ENCODE results near the gene EVI2A. TPM values are rescaled to one million over a fixed set of nuclear protein-coding genes. Genes with fewer than 3 reads are reported as not detected.

Gene EVI2A
- total and polyA plus RNA-seq, 10 of the 15 experiments (the other 5 are each of a cell fraction or from before 2014, with no cell fraction given) = 4.6 to 78.3 (median 25.7) TPM

DNA sequence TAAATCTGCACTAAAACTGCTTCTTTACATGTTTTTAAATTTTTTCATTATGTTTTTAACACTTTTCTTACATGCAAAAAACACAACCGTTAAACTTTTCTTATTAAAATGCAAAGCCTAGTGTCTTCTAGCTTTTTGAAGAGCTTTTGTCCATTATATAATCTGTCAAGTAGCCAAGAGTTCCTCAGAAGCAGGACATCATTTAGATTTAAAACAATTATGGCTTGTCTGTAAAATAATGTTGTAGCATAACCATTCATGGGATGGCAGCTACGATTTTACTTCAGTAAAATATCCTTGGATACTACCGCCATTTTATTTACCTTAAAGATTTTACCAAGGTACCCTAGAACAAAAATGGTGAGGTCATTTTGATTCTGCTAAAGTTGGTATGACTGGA, 27.2 kb downstream of the EVI2A start:
- no peak for DNase-seq (ENCODE audit: low read depth, low spot score)
- no peak overlapping the region for H3K4me2 ChIP-seq (ENCODE audit: control insufficient read depth, insufficient read depth)
- no peak overlapping the region for H2AFZ ChIP-seq (ENCODE audit: control insufficient read depth, low read depth, low read length)
- H3K27me3 ChIP-seq (replicated peaks in 1 of 2; ENCODE audit: control insufficient read depth in 2 of 2, insufficient read depth in 2 of 2, low read length in 1 of 2) = no peaks in the 10 kb centered on the region
- no peaks in the 10 kb centered on the region for H3K9me3 ChIP-seq (replicated peaks; ENCODE audit: control insufficient read depth, insufficient read depth, low read length)
- intact Hi-C loops (cut with micrococcal nuclease; ENCODE audit: unreplicated experiment) (no loop called here), in situ Hi-C loops (cut with MboI) (no loop called here)
- WGBS (ENCODE audit: insufficient coverage, insufficient replicate concordance, low lambda C conversion rate, missing lambda C conversion rate) = 98% methylated on average over 3 of the region's 3 CpGs
- TF ChIP-seq ZNF274 (IDR thresholded peaks at IDR 0.05; ENCODE audit: insufficient read depth, insufficient read length) = no peak
- SMC1A ChIA-PET (ENCODE audit: uncharacterized antibody, unreplicated experiment) = no interaction called here
- BruUV-seq (replicated peaks) = no TSS peak
- H3K4me3 ChIP-seq = no peak overlapping the region
- RAD21 ChIA-PET (ENCODE audit: unreplicated experiment) = no interaction called here
- H4K20me1 ChIP-seq (ENCODE audit: control insufficient read depth, insufficient read depth) = no peaks in the 10 kb centered on the region
- POLR2A ChIA-PET = no interaction called here
- no peaks in the 10 kb centered on the region for H3K4me1 ChIP-seq (ENCODE audit: control insufficient read depth, insufficient read depth, low read length)
- no peak overlapping the region for H3K9ac ChIP-seq (ENCODE audit: control insufficient read depth, insufficient read depth, low read length)
- ATAC-seq = no peak
- CTCF ChIA-PET = interaction anchor here (0.7 to 0.9 kb wide), 2 partner anchors 9 to 13 kb away, joined by 3 read pairs; no protein-coding TSS in a partner anchor
- no peak for FAIRE-seq
- no peak overlapping the region for H3K27ac ChIP-seq (ENCODE audit: control insufficient read depth, insufficient read depth)
- H3K79me2 ChIP-seq (ENCODE audit: control insufficient read depth, insufficient read depth, low read length) = no peaks in the 10 kb centered on the region
- H3K36me3 ChIP-seq (ENCODE audit: control insufficient read depth in 2 of 2, insufficient read depth in 2 of 2, low read length in 1 of 2) = no peaks in the 10 kb centered on the region; a peak in 2 of 4 replicates

DNA sequence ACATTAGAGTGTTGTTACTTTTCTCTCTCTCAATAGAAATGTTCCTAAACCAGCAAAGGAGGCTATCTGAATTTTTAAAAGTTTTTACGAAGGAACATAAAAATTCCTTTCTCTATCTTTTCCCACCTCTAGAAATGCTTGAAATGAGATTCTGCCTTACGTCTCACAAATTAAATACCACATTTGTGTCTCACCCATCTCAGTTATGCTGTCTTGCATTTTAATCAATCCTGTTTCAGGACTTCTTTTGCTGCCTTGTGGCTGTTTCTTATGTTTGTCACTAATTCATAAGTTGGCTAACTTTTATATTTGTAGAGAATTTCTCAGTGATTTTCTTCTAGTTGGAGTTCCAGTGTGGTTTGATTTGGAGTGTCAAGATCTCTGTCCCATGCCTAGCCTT, 27.8 kb downstream of the EVI2A start:
- no peaks in the 10 kb centered on the region for H3K9me3 ChIP-seq (replicated peaks; ENCODE audit: control insufficient read depth, insufficient read depth, low read length)
- POLR2A ChIA-PET = no interaction called here
- no peak for TF ChIP-seq CHD2 (IDR thresholded peaks at IDR 0.05; ENCODE audit: borderline replicate concordance, low read depth, low read length)
- no peak for TF ChIP-seq YBX1 (IDR thresholded peaks at IDR 0.05)
- no peak for TF ChIP-seq MYB (IDR thresholded peaks at IDR 0.05; ENCODE audit: borderline replicate concordance, low read depth, low read length)
- no peak for TF ChIP-seq RCOR1 (conservative IDR thresholded peaks at IDR 0.05; ENCODE audit: low read depth, low read length)
- no peak for TF ChIP-seq FOXK2 (IDR thresholded peaks at IDR 0.05)
- TF ChIP-seq NFYA (IDR thresholded peaks at IDR 0.05; ENCODE audit: borderline replicate concordance, low read depth, low read length) = no peak
- TF ChIP-seq, protein P1, sequence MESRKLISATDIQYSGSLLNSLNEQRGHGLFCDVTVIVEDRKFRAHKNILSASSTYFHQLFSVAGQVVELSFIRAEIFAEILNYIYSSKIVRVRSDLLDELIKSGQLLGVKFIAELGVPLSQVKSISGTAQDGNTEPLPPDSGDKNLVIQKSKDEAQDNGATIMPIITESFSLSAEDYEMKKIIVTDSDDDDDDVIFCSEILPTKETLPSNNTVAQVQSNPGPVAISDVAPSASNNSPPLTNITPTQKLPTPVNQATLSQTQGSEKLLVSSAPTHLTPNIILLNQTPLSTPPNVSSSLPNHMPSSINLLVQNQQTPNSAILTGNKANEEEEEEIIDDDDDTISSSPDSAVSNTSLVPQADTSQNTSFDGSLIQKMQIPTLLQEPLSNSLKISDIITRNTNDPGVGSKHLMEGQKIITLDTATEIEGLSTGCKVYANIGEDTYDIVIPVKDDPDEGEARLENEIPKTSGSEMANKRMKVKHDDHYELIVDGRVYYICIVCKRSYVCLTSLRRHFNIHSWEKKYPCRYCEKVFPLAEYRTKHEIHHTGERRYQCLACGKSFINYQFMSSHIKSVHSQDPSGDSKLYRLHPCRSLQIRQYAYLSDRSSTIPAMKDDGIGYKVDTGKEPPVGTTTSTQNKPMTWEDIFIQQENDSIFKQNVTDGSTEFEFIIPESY (IDR thresholded peaks at IDR 0.05) = no peak
- TF ChIP-seq, protein P2, sequence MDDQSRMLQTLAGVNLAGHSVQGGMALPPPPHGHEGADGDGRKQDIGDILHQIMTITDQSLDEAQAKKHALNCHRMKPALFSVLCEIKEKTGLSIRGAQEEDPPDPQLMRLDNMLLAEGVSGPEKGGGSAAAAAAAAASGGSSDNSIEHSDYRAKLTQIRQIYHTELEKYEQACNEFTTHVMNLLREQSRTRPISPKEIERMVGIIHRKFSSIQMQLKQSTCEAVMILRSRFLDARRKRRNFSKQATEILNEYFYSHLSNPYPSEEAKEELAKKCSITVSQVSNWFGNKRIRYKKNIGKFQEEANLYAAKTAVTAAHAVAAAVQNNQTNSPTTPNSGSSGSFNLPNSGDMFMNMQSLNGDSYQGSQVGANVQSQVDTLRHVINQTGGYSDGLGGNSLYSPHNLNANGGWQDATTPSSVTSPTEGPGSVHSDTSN (IDR thresholded peaks at IDR 0.05; ENCODE audit: insufficient replicate concordance, low read depth, low read length) = no peak
- TF ChIP-seq, protein P3, sequence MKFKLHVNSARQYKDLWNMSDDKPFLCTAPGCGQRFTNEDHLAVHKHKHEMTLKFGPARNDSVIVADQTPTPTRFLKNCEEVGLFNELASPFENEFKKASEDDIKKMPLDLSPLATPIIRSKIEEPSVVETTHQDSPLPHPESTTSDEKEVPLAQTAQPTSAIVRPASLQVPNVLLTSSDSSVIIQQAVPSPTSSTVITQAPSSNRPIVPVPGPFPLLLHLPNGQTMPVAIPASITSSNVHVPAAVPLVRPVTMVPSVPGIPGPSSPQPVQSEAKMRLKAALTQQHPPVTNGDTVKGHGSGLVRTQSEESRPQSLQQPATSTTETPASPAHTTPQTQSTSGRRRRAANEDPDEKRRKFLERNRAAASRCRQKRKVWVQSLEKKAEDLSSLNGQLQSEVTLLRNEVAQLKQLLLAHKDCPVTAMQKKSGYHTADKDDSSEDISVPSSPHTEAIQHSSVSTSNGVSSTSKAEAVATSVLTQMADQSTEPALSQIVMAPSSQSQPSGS (IDR thresholded peaks at IDR 0.05; ENCODE audit: low read length) = no peak
- TF ChIP-seq CHD4 (IDR thresholded peaks at IDR 0.05) = no peak
- no peak for TF ChIP-seq KAT2A (conservative IDR thresholded peaks at IDR 0.05; ENCODE audit: control insufficient read depth, low read depth, low read length)
- TF ChIP-seq, protein P4, sequence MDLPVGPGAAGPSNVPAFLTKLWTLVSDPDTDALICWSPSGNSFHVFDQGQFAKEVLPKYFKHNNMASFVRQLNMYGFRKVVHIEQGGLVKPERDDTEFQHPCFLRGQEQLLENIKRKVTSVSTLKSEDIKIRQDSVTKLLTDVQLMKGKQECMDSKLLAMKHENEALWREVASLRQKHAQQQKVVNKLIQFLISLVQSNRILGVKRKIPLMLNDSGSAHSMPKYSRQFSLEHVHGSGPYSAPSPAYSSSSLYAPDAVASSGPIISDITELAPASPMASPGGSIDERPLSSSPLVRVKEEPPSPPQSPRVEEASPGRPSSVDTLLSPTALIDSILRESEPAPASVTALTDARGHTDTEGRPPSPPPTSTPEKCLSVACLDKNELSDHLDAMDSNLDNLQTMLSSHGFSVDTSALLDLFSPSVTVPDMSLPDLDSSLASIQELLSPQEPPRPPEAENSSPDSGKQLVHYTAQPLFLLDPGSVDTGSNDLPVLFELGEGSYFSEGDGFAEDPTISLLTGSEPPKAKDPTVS (IDR thresholded peaks at IDR 0.05; ENCODE audit: low read depth, low read length) = no peak

More for the DNA sequence above, 27.8 kb downstream of the EVI2A start:
- no peak overlapping the region for H3K4me3 ChIP-seq
- H2AFZ ChIP-seq (ENCODE audit: control insufficient read depth, low read depth, low read length) = no peak overlapping the region
- ATAC-seq = no peak
- ChIA-PET RAD21 (ENCODE audit: unreplicated experiment) (no interaction called here), SMC1A (ENCODE audit: uncharacterized antibody, unreplicated experiment) (no interaction called here), CTCF (interaction anchor here (0.7 kb wide), 1 partner anchor 10 kb away, joined by 3 read pairs; no protein-coding TSS in a partner anchor)
- H3K4me2 ChIP-seq (ENCODE audit: control insufficient read depth, insufficient read depth) = no peak overlapping the region
- H3K36me3 ChIP-seq (ENCODE audit: control insufficient read depth in 2 of 2, insufficient read depth in 2 of 2, low read length in 1 of 2) = no peaks in the 10 kb centered on the region; a peak in 2 of 4 replicates
- in situ Hi-C loops (cut with MboI) (no loop called here), intact Hi-C loops (cut with micrococcal nuclease; ENCODE audit: unreplicated experiment) (no loop called here)
- 96% methylated on average over 2 of the region's 2 CpGs for WGBS (ENCODE audit: insufficient coverage, insufficient replicate concordance, low lambda C conversion rate, missing lambda C conversion rate)
- no peaks in the 10 kb centered on the region for H3K4me1 ChIP-seq (ENCODE audit: control insufficient read depth, insufficient read depth, low read length)
- BruUV-seq (replicated peaks) = no TSS peak
- no peak for DNase-seq (ENCODE audit: low read depth, low spot score)
- H4K20me1 ChIP-seq (ENCODE audit: control insufficient read depth, insufficient read depth) = no peaks in the 10 kb centered on the region
- no peak for FAIRE-seq
- H3K27ac ChIP-seq (ENCODE audit: control insufficient read depth, insufficient read depth) = no peak overlapping the region
- H3K79me2 ChIP-seq (ENCODE audit: control insufficient read depth, insufficient read depth, low read length) = no peaks in the 10 kb centered on the region
- no peaks in the 10 kb centered on the region for H3K27me3 ChIP-seq (replicated peaks in 1 of 2; ENCODE audit: control insufficient read depth in 2 of 2, insufficient read depth in 2 of 2, low read length in 1 of 2)
- H3K9ac ChIP-seq (ENCODE audit: control insufficient read depth, insufficient read depth, low read length) = no peak overlapping the region

Measured in GM12878 (cell line).